ENCODE results near the gene PTK6. TPM values are rescaled to one million over a fixed set of nuclear protein-coding genes. Genes with fewer than 3 reads are reported as not detected.

PTK6 gene
- total and polyA plus RNA-seq, 2 donors (not counting 1 experiment from before 2014, with no cell fraction given): 0.86 to 2.3 TPM

DNA sequence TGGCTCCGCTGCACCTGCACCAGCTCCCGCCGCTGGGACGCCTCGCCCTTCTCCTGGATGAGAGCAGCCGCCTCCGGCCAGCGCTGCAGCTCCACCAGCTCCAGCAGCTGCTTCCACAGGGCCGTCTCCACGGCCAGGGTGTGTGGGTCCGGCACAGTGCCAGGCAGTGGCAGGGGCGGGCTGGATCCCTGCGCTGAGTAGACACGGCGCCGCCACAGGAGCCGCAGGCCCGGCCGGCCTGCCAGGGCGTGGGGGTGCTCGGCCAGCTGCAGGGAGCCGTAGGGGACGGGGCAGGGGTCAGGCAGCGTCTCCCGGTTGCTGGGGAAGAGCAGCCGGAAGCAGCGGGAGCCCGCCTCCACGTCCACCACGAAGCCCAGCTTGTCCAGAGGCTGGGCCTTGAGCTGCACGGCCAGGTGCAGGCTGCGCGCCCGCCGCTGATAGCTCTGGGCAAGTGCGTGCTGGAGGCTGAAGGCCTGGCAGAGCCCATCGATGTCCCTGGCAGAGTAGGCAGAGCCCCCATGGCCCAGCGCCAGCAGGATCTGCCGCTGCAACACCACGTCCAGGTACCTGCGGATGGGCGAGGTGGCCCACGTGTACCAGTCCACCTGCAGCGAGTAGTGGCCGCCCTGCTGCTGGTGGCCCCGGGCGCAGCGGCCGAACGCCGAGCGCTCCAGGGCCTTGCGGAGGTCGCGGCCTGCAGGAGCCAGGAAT is 26.2 kb upstream of the PTK6 start:
- Histone ChIP-seq H3K4me1 (ENCODE audit: control insufficient read depth in 2 of 2, insufficient read depth in 2 of 2, low read length in 2 of 2) (peaks cover 18 to 25% of the 10 kb centered on the region in 2 donors), H3K9ac (ENCODE audit: low read length) (no peak overlapping the region), H3K9me3 (ENCODE audit: control extremely low read depth in 1 of 3, control insufficient read depth in 2 of 3, insufficient read depth in 1 of 3, low read length in 2 of 3) (peaks cover 0 to 9% (median 0%) of the 10 kb centered on the region in 3 donors), H4K20me1 (ENCODE audit: control insufficient read depth, insufficient read depth, low read length, poor library complexity, severe bottlenecking) (peaks cover 85% of the 10 kb centered on the region), H3K27me3 (replicated peaks in 1 of 4; ENCODE audit: control extremely low read depth in 1 of 4, control insufficient read depth in 3 of 4, insufficient read depth in 4 of 4, low read length in 3 of 4) (no peaks in the 10 kb centered on the region), H2AFZ (ENCODE audit: insufficient read depth, low read depth, low read length, poor library complexity, severe bottlenecking) (no peak overlapping the region), H3K4me2 (replicated peaks; ENCODE audit: low read depth, low read length, poor library complexity, severe bottlenecking) (no peak overlapping the region), H3K79me2 (ENCODE audit: control insufficient read depth, insufficient read depth, low read length) (peaks cover 5% of the 10 kb centered on the region), H3K36me3 (replicated peaks in 1 of 2; ENCODE audit: control extremely low read depth in 1 of 2, control insufficient read depth in 1 of 2, extremely low read depth in 1 of 2, insufficient read depth in 2 of 2, low read length in 1 of 2) (peaks cover 0 to 62% of the 10 kb centered on the region in 2 experiments), H3K4me3 (ENCODE audit: control extremely low read depth in 1 of 5, extremely low read depth in 1 of 5, insufficient read depth in 1 of 5, low read depth in 2 of 5, low read length in 4 of 5) (no peak overlapping the region), H3K27ac (ENCODE audit: low read length in 2 of 2) (no peak overlapping the region)
- H3K4me3 Mint-ChIP-seq: no peak overlapping the region
- intact Hi-C loops (cut with micrococcal nuclease): no loop called here
- DNase-seq (no peak), ATAC-seq (ENCODE audit: low read depth) (no peak)
- no peaks in the 10 kb centered on the region for H3K27me3 Mint-ChIP-seq
- peaks cover 19% of the 10 kb centered on the region for H3K4me1 Mint-ChIP-seq
- H3K27ac Mint-ChIP-seq: no peak overlapping the region
- no peaks in the 10 kb centered on the region for H3K9me3 Mint-ChIP-seq (ENCODE audit: insufficient read depth)
- no peak for TF ChIP-seq EZH2 (IDR thresholded peaks at IDR 0.05; ENCODE audit: borderline replicate concordance, insufficient read depth, low read depth, low read length, poor library complexity, severe bottlenecking)
- TF ChIP-seq CTCF (IDR thresholded peaks at IDR 0.05): no peak
- POLR2A ChIA-PET: interaction anchor here (1.1 to 1.6 kb wide), 4 partner anchors 10 to 78 kb away, joined by 3 to 4 read pairs (median 4); partner anchors contain the start of gene HELZ2
- CTCF ChIA-PET: no interaction called here
- WGBS (ENCODE audit: insufficient coverage): 96% methylated on average over 55 of the region's 55 CpGs
